HepG2 (cell line): Measurements from ENCODE around the gene IGFL2. TPM values are rescaled to one million over a fixed set of nuclear protein-coding genes. Genes with fewer than 3 reads are reported as not detected.
"Not testable (repeated sequence)": the region's sequence is repeated elsewhere in the genome, so short reads cannot be mapped to it uniquely, and the experiment has no call there.

Experiments
- ATAC-seq: fragments of 200-7000 bp; cut with Tn5 transposase; 3 replicates; pipeline ENCODE4 v1.9.1; 2020; ENCODE audit warnings: mild to moderate bottlenecking, moderate library complexity
- BruUV-seq: library from RNA; stranded (reverse); fragments of 400-500 nt; replicated peaks from 2 replicates; lab custom pipeline; 2021; lab: Mats Ljungman, UMichigan
- CTCF ChIA-PET: fragments of 300-600 bp; formaldehyde crosslinking; extraction: SDS; loops from one replicate; lab custom pipeline; 2021; ENCODE audit warnings: low total read pairs, inconsistent platforms, low intra/inter-chr PET ratio; lab: Yijun Ruan, JAX
- POLR2A ChIA-PET: fragments of 350-600 bp; sonication (Branson Sonifier 250); formaldehyde crosslinking; loops from one replicate; lab custom pipeline; 2020; ENCODE audit warnings: antibody characterized with exemption, inconsistent platforms; lab: Yijun Ruan, JAX
- DNase-seq: peaks from one replicate; pipeline ENCODE4 v3.0.0-alpha.2; 2015; ENCODE audit warnings: low spot score
- FAIRE-seq: peaks from 3 replicates; lab custom pipeline; 2011; peaks lifted over from hg19 to GRCh38; lab: Jason Lieb, UNC
- H2AFZ ChIP-seq: one replicate; pipeline ENCODE4 v1.6.1; 2011; ENCODE audit warnings: low read length, inconsistent platforms
- H3K27ac ChIP-seq: fragments of 300-600 bp; 3 replicates; pipeline ENCODE4 v1.8.0; 2011; ENCODE audit warnings: mixed run types, mild to moderate bottlenecking, mixed read lengths, low read length, inconsistent platforms; ENCODE audit not compliant: insufficient read depth; ENCODE audit errors: extremely low read length
- H3K27me3 ChIP-seq, 2 experiments: fragments of 200-600 bp in 1 of 2; 2 replicates in 1 of 2; 3 replicates in 1 of 2; pipeline versions ENCODE4 v1.6.0 to v1.8.0; 2011; ENCODE audit warnings: low read length in 2 of 2, mild to moderate bottlenecking in 2 of 2, moderate library complexity in 2 of 2, inconsistent platforms in 1 of 2; ENCODE audit not compliant: insufficient read depth in 2 of 2, control insufficient read depth in 1 of 2
- H3K36me3 ChIP-seq, 2 experiments: fragments of 200-600 bp in 1 of 2; replicated peaks in 1 of 2; 2 replicates in 1 of 2; 3 replicates in 1 of 2; pipeline versions ENCODE4 v1.5.1 to v1.8.0; 2011; ENCODE audit warnings: low read length in 2 of 2, inconsistent platforms in 1 of 2; ENCODE audit not compliant: insufficient read depth in 2 of 2, control insufficient read depth in 1 of 2
- H3K4me1 ChIP-seq: 2 replicates; pipeline ENCODE4 v1.5.1; 2012; ENCODE audit warnings: low read length, inconsistent platforms; ENCODE audit not compliant: insufficient read depth
- H3K4me2 ChIP-seq: 2 replicates; pipeline ENCODE4 v1.6.0; 2011; ENCODE audit warnings: low read depth, low read length, inconsistent platforms
- H3K4me3 ChIP-seq, 3 experiments: fragments of 200-600 bp in 1 of 3; sonication (generic), shearing (Covaris generic) in 1 of 3; replicated peaks in 1 of 3; 2 replicates each; pipeline ENCODE4 v1.5.1; 2011 to 2016; ENCODE audit warnings: low read length in 3 of 3, inconsistent platforms in 2 of 3, low read depth in 2 of 3, mild to moderate bottlenecking in 2 of 3, control low read depth in 1 of 3, mixed read lengths in 1 of 3; ENCODE audit not compliant: insufficient read depth in 1 of 3
- H3K79me2 ChIP-seq: one replicate; pipeline ENCODE4 v1.6.1; 2011; ENCODE audit warnings: low read length, inconsistent platforms; ENCODE audit not compliant: insufficient read depth
- H3K9ac ChIP-seq: 2 replicates; pipeline ENCODE4 v1.6.0; 2011; ENCODE audit warnings: mild to moderate bottlenecking, low read depth, low read length, inconsistent platforms; ENCODE audit not compliant: insufficient read depth
- H3K9me3 ChIP-seq: 2 replicates; pipeline ENCODE4 v1.5.1; 2012; ENCODE audit warnings: mild to moderate bottlenecking, low read length
- H4K20me1 ChIP-seq: 2 replicates; pipeline ENCODE4 v1.6.0; 2011; ENCODE audit warnings: inconsistent platforms, mild to moderate bottlenecking, low read length, moderate library complexity; ENCODE audit not compliant: insufficient read depth
- ATAD3A ChIP-seq: sonication (generic); formaldehyde crosslinking; IDR thresholded peaks from 2 replicates; pipeline ENCODE4 v1.4.0; 2020; ENCODE audit warnings: missing genetic modification reagents
- ETV6 ChIP-seq: sonication (generic); formaldehyde crosslinking; conservative IDR thresholded peaks from 2 replicates; pipeline ENCODE4 v1.4.0; 2020; ENCODE audit warnings: missing genetic modification reagents
- KDM6A ChIP-seq: IDR thresholded peaks from 2 replicates; pipeline ENCODE4 v1.6.1; 2016; ENCODE audit warnings: low read depth
- LCORL ChIP-seq, 2 experiments: fragments of 450-650 bp in 1 of 2; sonication (generic) in 1 of 2; formaldehyde crosslinking in 1 of 2; IDR thresholded peaks; 2 replicates each; pipeline versions ENCODE4 v1.5.0 to v1.6.1; 2017 to 2020; ENCODE audit warnings: antibody characterized with exemption in 1 of 2, missing genetic modification reagents in 1 of 2
- PRPF4 ChIP-seq: fragments of 200-400 bp; formaldehyde crosslinking; IDR thresholded peaks from 2 replicates; pipeline ENCODE4 v1.6.1; 2016; ENCODE audit warnings: low read length, low read depth; ENCODE audit not compliant: poor library complexity, severe bottlenecking
- RFX5 ChIP-seq: IDR thresholded peaks from 2 replicates; pipeline ENCODE4 v1.6.1; 2011; ENCODE audit warnings: low read depth, low read length, improper control_type of control experiment
- SETDB1 ChIP-seq: sonication (generic); formaldehyde crosslinking; IDR thresholded peaks from 2 replicates; pipeline ENCODE4 v1.5.1; 2020; ENCODE audit warnings: missing genetic modification reagents, mild to moderate bottlenecking, borderline replicate concordance
- SIX4 ChIP-seq: sonication (generic); formaldehyde crosslinking; IDR thresholded peaks from 2 replicates; pipeline ENCODE4 v1.4.0; 2020; ENCODE audit warnings: missing genetic modification reagents
- SNAI1 ChIP-seq: sonication (generic); formaldehyde crosslinking; IDR thresholded peaks from 2 replicates; pipeline ENCODE4 v1.5.0; 2020; ENCODE audit warnings: mild to moderate bottlenecking, missing genetic modification reagents, borderline replicate concordance
- TGIF2 ChIP-seq: IDR thresholded peaks from 2 replicates; pipeline ENCODE4 v1.6.1; 2016; ENCODE audit warnings: control low read depth, missing compliant biosample characterization
- ZNF543 ChIP-seq: sonication (generic); formaldehyde crosslinking; IDR thresholded peaks from 2 replicates; pipeline ENCODE4 v1.4.0; 2020; ENCODE audit warnings: mild to moderate bottlenecking, missing genetic modification reagents
- WGBS: methylation state at CpG from one replicate; pipeline ENCODE4 v1.1.6; 2017; ENCODE audit warnings: low lambda C conversion rate; 5-methylcytosine and 5-hydroxymethylcytosine counted together
- in situ Hi-C: cut with HindIII; loops from 2 replicates; pipeline ENCODE4 v1.10.0; 2017; ENCODE audit warnings: low pct_unique_long_range_greater_than_20kb; ENCODE audit not compliant: extremely low pct_ligation_motif_present
- intact Hi-C: fragments of 100-400 bp; cut with micrococcal nuclease; formaldehyde crosslinking; loops from one replicate; pipeline ENCODE4 v1.10.0; 2022; ENCODE audit not compliant: unreplicated experiment
- polyA plus RNA-seq, 8 experiments: library from polyadenylated mRNA; depleted of rRNA in 3 of 8; stranded (reverse) in 7 of 8; unstranded in 1 of 8; fragments of >200 nt; fragmentation: Illumina TruSeq in 4 of 8; extraction: Trizol in 4 of 8; gene quantifications; 2 replicates each; pipeline versions ENCODE4 v1.2.1 to v1.2.3, GENCODE V29; 2011 to 2016; ENCODE audit warnings: low read depth in 4 of 8, missing spikeins in 1 of 8, mixed read lengths in 1 of 8; ENCODE audit not compliant: insufficient read depth in 1 of 8
- total RNA-seq, 5 experiments: library from RNA; depleted of rRNA; stranded (reverse); fragments of >200 nt; fragmentation: Illumina TruSeq; extraction: Trizol; gene quantifications; 2 replicates each; pipeline ENCODE4 v1.2.3, GENCODE V29; 2016; ENCODE audit warnings: low read depth in 1 of 5
- TF ChIP-seq, protein P1 (sequence below): IDR thresholded peaks from 2 replicates; pipeline ENCODE4 v1.6.1; 2016; ENCODE audit warnings: low read depth, borderline replicate concordance
- TF ChIP-seq, protein P2 (sequence below): sonication (generic); formaldehyde crosslinking; IDR thresholded peaks from 2 replicates; pipeline ENCODE4 v1.4.0; 2020; ENCODE audit warnings: mild to moderate bottlenecking, missing genetic modification reagents, borderline replicate concordance

IGFL2 gene
- total and polyA plus RNA-seq, 2 of the 13 experiments (the other 11 are each of a cell fraction or from before 2014, with no cell fraction given), result not detected

- CTCF ChIA-PET, result no interaction called here
- FAIRE-seq (no peak), ATAC-seq (no peak), DNase-seq (no peak)
- H3K4me2 ChIP-seq, result no peak overlapping the region
- no peaks in the 10 kb centered on the region for H3K27me3 ChIP-seq
- H3K36me3 ChIP-seq, result no peaks in the 10 kb centered on the region
- H3K9ac ChIP-seq, result no peak overlapping the region
- no peaks in the 10 kb centered on the region for H3K9me3 ChIP-seq
- WGBS, result 81% methylated on average over 3 of the region's 3 CpGs
- no peak overlapping the region for H3K27ac ChIP-seq
- POLR2A ChIA-PET, result no interaction called here
- H4K20me1 ChIP-seq, result no peaks in the 10 kb centered on the region
- peaks cover 40% of the 10 kb centered on the region for H3K4me1 ChIP-seq
- H3K4me3 ChIP-seq, result no peak overlapping the region
- TF ChIP-seq PRPF4 (no peak), RFX5 (no peak), ETV6 (CRISPR knock-in tag) (no peak), ATAD3A (CRISPR knock-in tag) (no peak), SNAI1 (CRISPR knock-in tag) (no peak), TGIF2 (CRISPR knock-in tag) (no peak), SIX4 (CRISPR knock-in tag) (no peak), KDM6A (no peak), ZNF543 (CRISPR knock-in tag) (no peak), LCORL (IDR thresholded peaks at IDR 0.05) (no peak), LCORL (CRISPR knock-in tag; IDR thresholded peaks at IDR 0.05) (no peak), SETDB1 (CRISPR knock-in tag) (no peak)
- TF ChIP-seq, protein P1, sequence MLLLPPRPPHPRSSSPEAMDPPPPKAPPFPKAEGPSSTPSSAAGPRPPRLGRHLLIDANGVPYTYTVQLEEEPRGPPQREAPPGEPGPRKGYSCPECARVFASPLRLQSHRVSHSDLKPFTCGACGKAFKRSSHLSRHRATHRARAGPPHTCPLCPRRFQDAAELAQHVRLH (CRISPR knock-in tag), result no peak
- TF ChIP-seq, protein P2, sequence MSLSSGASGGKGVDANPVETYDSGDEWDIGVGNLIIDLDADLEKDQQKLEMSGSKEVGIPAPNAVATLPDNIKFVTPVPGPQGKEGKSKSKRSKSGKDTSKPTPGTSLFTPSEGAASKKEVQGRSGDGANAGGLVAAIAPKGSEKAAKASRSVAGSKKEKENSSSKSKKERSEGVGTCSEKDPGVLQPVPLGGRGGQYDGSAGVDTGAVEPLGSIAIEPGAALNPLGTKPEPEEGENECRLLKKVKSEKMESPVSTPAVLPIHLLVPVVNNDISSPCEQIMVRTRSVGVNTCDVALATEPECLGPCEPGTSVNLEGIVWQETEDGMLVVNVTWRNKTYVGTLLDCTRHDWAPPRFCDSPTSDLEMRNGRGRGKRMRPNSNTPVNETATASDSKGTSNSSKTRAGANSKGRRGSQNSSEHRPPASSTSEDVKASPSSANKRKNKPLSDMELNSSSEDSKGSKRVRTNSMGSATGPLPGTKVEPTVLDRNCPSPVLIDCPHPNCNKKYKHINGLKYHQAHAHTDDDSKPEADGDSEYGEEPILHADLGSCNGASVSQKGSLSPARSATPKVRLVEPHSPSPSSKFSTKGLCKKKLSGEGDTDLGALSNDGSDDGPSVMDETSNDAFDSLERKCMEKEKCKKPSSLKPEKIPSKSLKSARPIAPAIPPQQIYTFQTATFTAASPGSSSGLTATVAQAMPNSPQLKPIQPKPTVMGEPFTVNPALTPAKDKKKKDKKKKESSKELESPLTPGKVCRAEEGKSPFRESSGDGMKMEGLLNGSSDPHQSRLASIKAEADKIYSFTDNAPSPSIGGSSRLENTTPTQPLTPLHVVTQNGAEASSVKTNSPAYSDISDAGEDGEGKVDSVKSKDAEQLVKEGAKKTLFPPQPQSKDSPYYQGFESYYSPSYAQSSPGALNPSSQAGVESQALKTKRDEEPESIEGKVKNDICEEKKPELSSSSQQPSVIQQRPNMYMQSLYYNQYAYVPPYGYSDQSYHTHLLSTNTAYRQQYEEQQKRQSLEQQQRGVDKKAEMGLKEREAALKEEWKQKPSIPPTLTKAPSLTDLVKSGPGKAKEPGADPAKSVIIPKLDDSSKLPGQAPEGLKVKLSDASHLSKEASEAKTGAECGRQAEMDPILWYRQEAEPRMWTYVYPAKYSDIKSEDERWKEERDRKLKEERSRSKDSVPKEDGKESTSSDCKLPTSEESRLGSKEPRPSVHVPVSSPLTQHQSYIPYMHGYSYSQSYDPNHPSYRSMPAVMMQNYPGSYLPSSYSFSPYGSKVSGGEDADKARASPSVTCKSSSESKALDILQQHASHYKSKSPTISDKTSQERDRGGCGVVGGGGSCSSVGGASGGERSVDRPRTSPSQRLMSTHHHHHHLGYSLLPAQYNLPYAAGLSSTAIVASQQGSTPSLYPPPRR (CRISPR knock-in tag), result no peak
- BruUV-seq, result no TSS peak
- no peaks in the 10 kb centered on the region for H3K79me2 ChIP-seq
- intact Hi-C loops (no loop called here), in situ Hi-C loops (no loop called here)
- no peak overlapping the region for H2AFZ ChIP-seq
Measured at GRCh38 chr19:46195104-46195503, 47.1 kb downstream of the IGFL2 start.

- H3K9ac ChIP-seq, H3K27me3 ChIP-seq, FAIRE-seq, H3K4me3 ChIP-seq, DNase-seq, ATAC-seq, CTCF ChIA-PET, H3K79me2 ChIP-seq, H3K27ac ChIP-seq, H3K36me3 ChIP-seq, H3K4me2 ChIP-seq, H3K9me3 ChIP-seq, H4K20me1 ChIP-seq, intact Hi-C loops, POLR2A ChIA-PET, BruUV-seq, H2AFZ ChIP-seq, in situ Hi-C loops: not testable (repeated sequence)
- peaks cover 31% of the 10 kb centered on the region for H3K4me1 ChIP-seq
- WGBS, result 0% methylated on average over 2 of the region's 7 CpGs
Measured at GRCh38 chr19:46195919-46196318, 47.9 kb downstream of the IGFL2 start.
